ENCODE data around the gene SRSF5. TPM values are rescaled to one million over a fixed set of nuclear protein-coding genes. Genes with fewer than 3 reads are reported as not detected.

The SRSF5 gene
- total RNA-seq, 1 experiment from 2014 or later: 288 TPM

GRCh38 chr14:69780952-69781351 is 14.0 kb downstream of the SRSF5 start:
- Mint-ChIP-seq H3K27ac (no peak overlapping the region), H3K27me3 (ENCODE audit: low read depth) (no peaks in the 10 kb centered on the region), H3K4me1 (no peaks in the 10 kb centered on the region), H3K4me3 (no peak overlapping the region), H3K9me3 (no peaks in the 10 kb centered on the region), H3K36me3 (peaks cover 33% of the 10 kb centered on the region)
- ChIA-PET CTCF (no interaction called here), POLR2A (no interaction called here)
- ATAC-seq (no peak; the same call in 1 of the 2 replicates), DNase-seq (ENCODE audit: low spot score) (no peak)
- TF ChIP-seq MAX (CRISPR knock-in tag; IDR thresholded peaks at IDR 0.05) (no peak), MYBL2 (CRISPR knock-in tag; IDR thresholded peaks at IDR 0.05) (no peak), ZNF232 (CRISPR knock-in tag; IDR thresholded peaks at IDR 0.05) (no peak), ARID4B (CRISPR knock-in tag; IDR thresholded peaks at IDR 0.05; ENCODE audit: borderline replicate concordance) (no peak)

- TF ChIP-seq RELA (CRISPR knock-in tag; IDR thresholded peaks at IDR 0.05; ENCODE audit: borderline replicate concordance): no peak
- no peak for ATAC-seq
- H3K36me3 Mint-ChIP-seq: peaks cover 5% of the 10 kb centered on the region
- POLR2A ChIA-PET: no interaction called here
- no peaks in the 10 kb centered on the region for H3K27me3 Mint-ChIP-seq (ENCODE audit: low read depth)
- no peak for DNase-seq (ENCODE audit: low spot score)
- H3K9me3 Mint-ChIP-seq: no peaks in the 10 kb centered on the region
- CTCF ChIA-PET: interaction anchor here (0.8 to 1.0 kb wide), 2 partner anchors 180 to 243 kb away, joined by 3 read pairs; no protein-coding TSS in a partner anchor
- H3K27ac Mint-ChIP-seq: no peak overlapping the region
- no peaks in the 10 kb centered on the region for H3K4me1 Mint-ChIP-seq
- H3K4me3 Mint-ChIP-seq: no peak overlapping the region
These were observed 18.0 kb downstream of the SRSF5 start for GRCh38 chr14:69784942-69785341.

- DNase-seq (ENCODE audit: low spot score) (no peak), ATAC-seq (no peak)
- H3K4me3 Mint-ChIP-seq: no peak overlapping the region
- CTCF ChIA-PET: no interaction called here
- H3K27ac Mint-ChIP-seq: no peak overlapping the region
- no peaks in the 10 kb centered on the region for H3K9me3 Mint-ChIP-seq
- no peaks in the 10 kb centered on the region for H3K27me3 Mint-ChIP-seq (ENCODE audit: low read depth)
- H3K36me3 Mint-ChIP-seq: peaks cover 5% of the 10 kb centered on the region
- H3K4me1 Mint-ChIP-seq: no peaks in the 10 kb centered on the region
- POLR2A ChIA-PET: no interaction called here
- no peak for TF ChIP-seq ZNF512 (CRISPR knock-in tag; IDR thresholded peaks at IDR 0.05; ENCODE audit: borderline replicate concordance)
- TF ChIP-seq GTF2I (CRISPR knock-in tag; conservative IDR thresholded peaks at IDR 0.05): no peak
- no peak for TF ChIP-seq NR1H2 (CRISPR knock-in tag; IDR thresholded peaks at IDR 0.05)
- no peak for TF ChIP-seq ATF3 (CRISPR knock-in tag; conservative IDR thresholded peaks at IDR 0.05)
- TF ChIP-seq ZNF532 (CRISPR knock-in tag; IDR thresholded peaks at IDR 0.05; ENCODE audit: borderline replicate concordance): no peak
These were observed 19.7 kb downstream of the SRSF5 start for GRCh38 chr14:69786603-69787002.
